ENCODE results near the gene ZNF384.
A peak's percentile ranks its signal among the peaks of the same experiment; 100 is the strongest.
"Not testable (repeated sequence)": the region's sequence is repeated elsewhere in the genome, so short reads cannot be mapped to it uniquely, and the experiment has no call there.

The ZNF384 gene

GRCh38 chr12:6688999-6689882, at the start of gene ZNF384:
TSS of gene ZNF384 (minus strand) at chr12:6689375. CDS start at chr12:6679520, 9,855 bp downstream.
- peaks cover 40% of the 10 kb centered on the region for H3K4me1 Mint-ChIP-seq (ENCODE audit: low read depth)
- H3K9me3 Mint-ChIP-seq, result no peaks in the 10 kb centered on the region
- H3K4me3 Mint-ChIP-seq, result peak within 1 kb of the TSS; percentile 98
- no peaks in the 10 kb centered on the region for H3K27me3 Mint-ChIP-seq (ENCODE audit: low read depth)
- peaks cover 29% of the 10 kb centered on the region for H3K36me3 Mint-ChIP-seq (ENCODE audit: low read depth)
- peak; percentile 94 for DNase-seq (ENCODE audit: low spot score)
- H3K27ac Mint-ChIP-seq, result peak within 1 kb of the TSS; percentile 96

- no peak overlapping the region for H3K4me3 Mint-ChIP-seq
- no peaks in the 10 kb centered on the region for H3K36me3 Mint-ChIP-seq (ENCODE audit: low read depth)
- peaks cover 6% of the 10 kb centered on the region for H3K4me1 Mint-ChIP-seq (ENCODE audit: low read depth)
- H3K27me3 Mint-ChIP-seq (ENCODE audit: low read depth), result no peaks in the 10 kb centered on the region
- no peak for DNase-seq (ENCODE audit: low spot score)
- no peak overlapping the region for H3K27ac Mint-ChIP-seq
- no peaks in the 10 kb centered on the region for H3K9me3 Mint-ChIP-seq
Measured at GRCh38 chr12:6736754-6737153, 47.6 kb upstream of the ZNF384 start.

DNA sequence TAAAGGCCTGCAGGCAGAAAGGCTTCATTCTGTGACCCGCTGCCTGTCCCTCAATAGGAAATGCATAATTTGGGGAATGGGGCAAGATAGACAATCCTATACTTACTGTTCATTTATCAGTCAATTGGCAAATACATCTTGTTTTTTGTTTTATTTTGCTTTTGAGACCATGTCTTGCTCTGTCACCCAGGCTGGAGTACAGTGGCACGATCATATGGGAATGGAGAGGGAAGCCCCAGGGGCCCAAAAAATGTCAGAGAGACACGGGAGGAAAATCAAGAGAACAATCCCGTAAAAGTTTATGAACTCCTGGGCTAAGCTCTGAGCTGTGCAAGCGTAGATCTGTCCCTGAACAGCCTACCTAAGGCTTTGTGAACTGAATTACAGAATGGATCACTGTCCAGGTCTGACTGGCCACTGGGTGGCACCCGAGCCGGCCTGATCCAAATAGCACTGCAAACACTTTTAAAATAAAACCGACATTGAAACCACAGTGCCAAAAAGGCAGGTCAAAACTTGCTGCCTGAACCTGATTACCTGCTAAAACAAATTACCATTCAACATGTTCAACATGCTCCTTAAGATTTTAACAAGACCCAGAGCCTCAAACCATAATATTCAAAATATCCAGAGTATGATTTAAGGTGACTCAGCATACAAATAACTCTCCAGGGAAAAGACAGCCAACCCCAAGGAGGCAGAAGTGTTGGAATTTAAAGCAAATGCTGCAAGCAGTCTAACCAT, 46.4 kb upstream of the ZNF384 start:
- Mint-ChIP-seq H3K27me3 (ENCODE audit: low read depth) (no peaks in the 10 kb centered on the region), H3K36me3 (ENCODE audit: low read depth) (peaks cover 6% of the 10 kb centered on the region), H3K4me1 (ENCODE audit: low read depth) (peaks cover 6% of the 10 kb centered on the region), H3K9me3 (no peaks in the 10 kb centered on the region), H3K4me3 (no peak overlapping the region), H3K27ac (peak overlapping the region; percentile 13)
- DNase-seq (ENCODE audit: low spot score), result peak; percentile 36

DNA sequence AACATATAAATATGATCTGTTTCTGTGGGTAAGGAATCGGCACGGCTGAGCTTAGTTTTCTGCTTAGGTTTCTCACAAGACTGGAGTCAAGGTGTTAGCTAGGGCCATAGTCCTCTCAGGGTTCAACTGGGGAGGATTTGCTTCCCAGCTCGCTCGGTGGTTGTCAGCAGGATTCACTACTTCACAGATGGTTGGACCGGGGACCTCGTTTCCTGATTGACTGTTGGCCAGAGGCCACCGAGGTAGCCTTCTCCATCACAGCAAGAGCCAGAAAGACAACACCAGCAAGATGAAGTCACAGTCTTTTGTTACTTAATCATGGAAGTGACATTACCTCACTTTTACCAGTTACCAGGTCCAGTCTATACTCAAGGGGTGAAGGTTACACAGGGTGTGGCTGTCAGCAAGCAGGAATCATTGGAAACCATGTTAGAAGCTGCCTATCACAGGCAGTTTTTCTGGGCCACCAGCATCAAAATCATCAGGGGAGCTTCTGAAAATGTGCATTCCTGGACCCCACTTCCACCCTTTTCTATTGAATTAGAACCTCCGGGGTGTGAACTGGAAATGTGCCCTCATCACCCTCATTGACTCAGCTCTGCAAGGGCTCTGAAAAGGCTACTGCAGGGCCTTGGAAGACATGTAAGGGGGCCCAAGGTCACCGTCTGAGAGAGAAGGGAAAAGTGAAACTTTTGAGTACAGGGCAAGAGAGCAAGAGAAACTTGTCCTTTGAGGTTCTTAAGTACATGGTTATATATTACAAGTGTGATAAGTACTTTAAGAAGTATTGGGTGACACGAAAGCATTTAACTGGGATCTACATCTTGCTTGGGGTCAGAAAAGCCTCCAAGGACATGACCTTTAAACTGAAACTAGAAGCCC, 45.6 kb upstream of the ZNF384 start:
- no peak overlapping the region for H3K27ac Mint-ChIP-seq
- H3K9me3 Mint-ChIP-seq, result no peaks in the 10 kb centered on the region
- H3K36me3 Mint-ChIP-seq (ENCODE audit: low read depth), result peaks cover 11% of the 10 kb centered on the region
- peaks cover 6% of the 10 kb centered on the region for H3K4me1 Mint-ChIP-seq (ENCODE audit: low read depth)
- H3K27me3 Mint-ChIP-seq (ENCODE audit: low read depth), result no peaks in the 10 kb centered on the region
- H3K4me3 Mint-ChIP-seq, result no peak overlapping the region
- no peak for DNase-seq (ENCODE audit: low spot score)

- Mint-ChIP-seq H3K9me3 (no peaks in the 10 kb centered on the region), H3K36me3 (ENCODE audit: low read depth) (peaks cover 20% of the 10 kb centered on the region), H3K27me3 (ENCODE audit: low read depth) (no peaks in the 10 kb centered on the region), H3K27ac (no peak overlapping the region), H3K4me1 (ENCODE audit: low read depth) (peaks cover 6% of the 10 kb centered on the region), H3K4me3 (no peak overlapping the region)
- no peak for DNase-seq (ENCODE audit: low spot score)
Measured at GRCh38 chr12:6730169-6730568, 41.0 kb upstream of the ZNF384 start.

- no peak overlapping the region for H3K27ac Mint-ChIP-seq
- no peak overlapping the region for H3K4me3 Mint-ChIP-seq
- peaks cover 10% of the 10 kb centered on the region for H3K4me1 Mint-ChIP-seq (ENCODE audit: low read depth)
- DNase-seq (ENCODE audit: low spot score), result no peak
- H3K36me3 Mint-ChIP-seq (ENCODE audit: low read depth), result peaks cover 20% of the 10 kb centered on the region
- H3K27me3 Mint-ChIP-seq (ENCODE audit: low read depth), result no peaks in the 10 kb centered on the region
- no peaks in the 10 kb centered on the region for H3K9me3 Mint-ChIP-seq
Measured at GRCh38 chr12:6729186-6729585, 40.0 kb upstream of the ZNF384 start.

GRCh38 chr12:6725350-6725749, 36.2 kb upstream of the ZNF384 start:
- peak overlapping the region; percentile 94 for H3K4me3 Mint-ChIP-seq
- H3K27ac Mint-ChIP-seq, result peak overlapping the region; percentile 51
- no peak for DNase-seq (ENCODE audit: low spot score)
- no peaks in the 10 kb centered on the region for H3K27me3 Mint-ChIP-seq (ENCODE audit: low read depth)
- H3K36me3 Mint-ChIP-seq (ENCODE audit: low read depth), result peaks cover 15% of the 10 kb centered on the region
- H3K9me3 Mint-ChIP-seq, result no peaks in the 10 kb centered on the region
- peaks cover 16% of the 10 kb centered on the region for H3K4me1 Mint-ChIP-seq (ENCODE audit: low read depth)

DNA sequence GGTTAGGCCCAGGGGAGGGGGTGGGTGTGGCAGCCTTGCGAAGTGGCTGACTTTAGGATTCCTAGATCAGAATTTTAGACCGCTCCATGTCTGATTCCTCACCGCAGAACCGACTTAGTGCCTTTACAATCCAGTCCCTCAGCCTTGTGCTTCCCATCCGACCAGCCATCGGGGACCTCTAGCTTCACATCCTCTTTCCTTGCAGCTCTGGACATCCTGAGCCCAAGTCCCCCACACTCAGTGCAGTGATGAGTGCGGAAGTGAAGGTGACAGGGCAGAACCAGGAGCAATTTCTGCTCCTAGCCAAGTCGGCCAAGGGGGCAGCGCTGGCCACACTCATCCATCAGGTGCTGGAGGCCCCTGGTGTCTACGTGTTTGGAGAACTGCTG, 35.2 kb upstream of the ZNF384 start:
- no peaks in the 10 kb centered on the region for H3K27me3 Mint-ChIP-seq (ENCODE audit: low read depth)
- peak overlapping the region; percentile 94 for H3K4me3 Mint-ChIP-seq
- H3K27ac Mint-ChIP-seq, result peak overlapping the region; percentile 97
- H3K9me3 Mint-ChIP-seq, result no peaks in the 10 kb centered on the region
- H3K36me3 Mint-ChIP-seq (ENCODE audit: low read depth), result peaks cover 7% of the 10 kb centered on the region
- DNase-seq (ENCODE audit: low spot score), result peak; percentile 29
- H3K4me1 Mint-ChIP-seq (ENCODE audit: low read depth), result peaks cover 16% of the 10 kb centered on the region

GRCh38 chr12:6723607-6724408, 34.6 kb upstream of the ZNF384 start, which contains the start of gene COPS7A:
TSS of gene COPS7A (plus strand) at chr12:6724046. CDS start at chr12:6724657, 611 bp downstream.
- peak within 1 kb of the TSS; percentile 97 for H3K27ac Mint-ChIP-seq
- peaks cover 2% of the 10 kb centered on the region for H3K36me3 Mint-ChIP-seq (ENCODE audit: low read depth)
- no peaks in the 10 kb centered on the region for H3K9me3 Mint-ChIP-seq
- peaks cover 16% of the 10 kb centered on the region for H3K4me1 Mint-ChIP-seq (ENCODE audit: low read depth)
- H3K4me3 Mint-ChIP-seq, result peak within 1 kb of the TSS; percentile 94
- DNase-seq (ENCODE audit: low spot score), result peak; percentile 99
- H3K27me3 Mint-ChIP-seq (ENCODE audit: low read depth), result no peaks in the 10 kb centered on the region

DNA sequence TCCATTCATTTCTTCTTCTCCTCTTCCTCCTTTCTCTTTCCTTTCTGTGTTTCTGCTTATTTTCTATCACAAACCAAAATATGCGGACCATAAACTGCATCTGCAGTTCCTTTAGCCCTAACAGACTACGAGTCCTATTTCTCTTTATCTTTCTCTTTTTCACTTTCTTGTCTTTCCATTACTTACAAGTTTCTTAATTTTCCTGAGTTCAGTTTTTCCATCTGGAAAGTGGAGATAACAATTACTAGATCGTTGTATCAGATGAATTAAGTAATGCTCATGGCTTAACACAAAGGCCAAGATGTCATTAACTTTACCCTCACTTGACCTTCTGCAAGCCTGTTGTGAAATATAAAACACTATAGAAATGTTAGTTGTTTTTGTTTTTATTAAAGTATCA, 33.7 kb upstream of the ZNF384 start:
- H3K27ac Mint-ChIP-seq, result no peak overlapping the region
- H3K9me3 Mint-ChIP-seq, result no peaks in the 10 kb centered on the region
- H3K27me3 Mint-ChIP-seq (ENCODE audit: low read depth), result no peaks in the 10 kb centered on the region
- peaks cover 2% of the 10 kb centered on the region for H3K36me3 Mint-ChIP-seq (ENCODE audit: low read depth)
- DNase-seq (ENCODE audit: low spot score), result no peak
- H3K4me3 Mint-ChIP-seq, result no peak overlapping the region
- peaks cover 16% of the 10 kb centered on the region for H3K4me1 Mint-ChIP-seq (ENCODE audit: low read depth)

DNA sequence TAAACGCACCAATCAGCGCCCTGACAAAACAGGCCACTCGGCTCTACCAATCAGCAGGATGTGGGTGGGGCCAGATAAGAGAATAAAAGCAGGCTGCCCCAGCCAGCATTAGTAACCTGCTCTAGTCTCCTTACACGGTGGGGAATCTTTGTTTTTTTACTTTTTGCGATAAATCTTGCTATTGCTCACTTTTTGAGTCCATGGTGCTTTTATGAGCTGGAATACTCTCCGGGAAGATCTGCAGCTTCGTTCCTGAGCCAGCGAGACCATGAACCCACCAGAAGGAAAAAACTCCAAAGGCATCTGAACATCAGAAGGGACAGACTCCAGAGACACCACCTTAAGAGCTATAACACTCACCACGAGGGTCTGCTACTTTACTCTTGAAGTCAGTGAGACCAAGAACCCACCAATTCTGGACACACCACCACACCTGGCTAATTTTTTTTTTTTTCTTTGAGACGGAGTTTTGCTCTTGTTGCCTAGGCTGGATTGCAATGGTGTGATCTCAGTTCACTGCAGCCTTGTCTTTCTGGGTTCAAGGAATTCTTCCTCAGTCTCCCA, 27.8 kb upstream of the ZNF384 start:
- Mint-ChIP-seq H3K27ac (no peak overlapping the region), H3K27me3 (ENCODE audit: low read depth) (no peaks in the 10 kb centered on the region), H3K36me3 (ENCODE audit: low read depth) (no peaks in the 10 kb centered on the region), H3K9me3 (no peaks in the 10 kb centered on the region), H3K4me3 (no peak overlapping the region), H3K4me1 (ENCODE audit: low read depth) (no peaks in the 10 kb centered on the region)
- no peak for DNase-seq (ENCODE audit: low spot score)

DNA sequence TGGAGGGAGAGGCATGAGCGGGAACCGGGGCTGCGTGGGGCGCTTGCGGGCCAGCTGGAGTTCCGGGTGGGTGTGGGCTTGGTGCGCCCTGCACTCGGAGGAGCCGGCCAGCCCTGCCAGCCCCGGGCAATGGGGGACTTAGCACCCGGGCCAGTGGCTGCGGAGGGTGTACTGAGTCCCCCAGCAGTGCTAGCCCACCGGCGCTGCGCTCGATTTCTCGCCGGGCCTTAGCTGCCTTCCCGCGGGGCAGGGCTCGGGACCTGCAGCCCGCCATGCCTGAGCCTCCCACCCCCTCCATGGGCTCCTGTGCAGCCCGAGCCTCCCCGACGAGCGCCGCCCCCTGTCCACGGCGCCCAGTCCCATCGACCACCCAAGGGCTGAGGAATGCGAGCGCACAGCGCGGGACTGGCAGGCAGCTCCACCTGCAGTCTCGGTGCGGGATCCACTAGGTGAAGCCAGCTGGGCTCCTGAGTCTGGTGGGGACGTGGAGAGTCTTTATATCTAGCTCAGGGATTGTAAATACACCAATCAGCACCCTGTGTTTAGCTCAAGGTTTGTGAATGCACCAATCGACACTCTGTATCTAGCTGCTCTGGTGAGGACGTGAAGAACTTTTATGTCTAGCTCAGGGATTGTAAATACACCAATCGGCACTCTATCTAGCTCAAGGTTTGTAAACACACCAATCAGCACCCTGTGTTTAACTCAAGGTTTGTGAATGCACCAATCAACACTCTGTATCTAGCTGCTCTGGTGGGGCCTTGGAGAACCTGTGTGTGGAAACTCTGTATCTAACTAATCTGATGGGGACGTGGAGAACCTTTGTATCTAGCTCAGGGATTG, 27.1 kb upstream of the ZNF384 start:
- not testable (repeated sequence) for H3K9me3 Mint-ChIP-seq; DNase-seq (ENCODE audit: low spot score); H3K27ac Mint-ChIP-seq; H3K4me1 Mint-ChIP-seq (ENCODE audit: low read depth); H3K4me3 Mint-ChIP-seq; H3K36me3 Mint-ChIP-seq (ENCODE audit: low read depth); H3K27me3 Mint-ChIP-seq (ENCODE audit: low read depth)

All from T-helper 2 cell treated with Interferon-gamma antibody and Interleukin-4, amounts not matched to agents 5 μg/mL and 100 μg/mL, for 36 hours (primary cell).